GM12801 (cell line): ENCODE data around the gene PLD1.

Experiments
- CTCF ChIP-seq: IDR thresholded peaks from one replicate; pipeline ENCODE4 v1.5.1; 2011; ENCODE audit warnings: control low read depth; ENCODE audit not compliant: insufficient read length; ENCODE audit errors: extremely low read depth

Gene PLD1

GRCh38 chr3:171781711-171782127 lies 28.6 kb downstream of the PLD1 start:
- TF ChIP-seq CTCF, result no peak

- TF ChIP-seq CTCF, result no peak
These were observed 31.8 kb downstream of the PLD1 start for GRCh38 chr3:171778493-171778892.

GRCh38 chr3:171777596-171777995 lies 32.7 kb downstream of the PLD1 start:
- no peak for TF ChIP-seq CTCF

GRCh38 chr3:171776839-171777583 lies 33.3 kb downstream of the PLD1 start:
- TF ChIP-seq CTCF, result no peak

- TF ChIP-seq CTCF, result no peak
These were observed 33.9 kb downstream of the PLD1 start for GRCh38 chr3:171776411-171776810.

GRCh38 chr3:171775943-171776342 lies 34.3 kb downstream of the PLD1 start:
- TF ChIP-seq CTCF, result no peak

GRCh38 chr3:171774521-171774920 lies 35.8 kb downstream of the PLD1 start:
- no peak for TF ChIP-seq CTCF
